Right lobe of liver (tissue), 4 donors: ENCODE data around the gene RALGPS1.

ENCODE experiments used
- POLR2A ChIP-seq: fragments of 450-650 bp; IDR thresholded peaks from one replicate; pipeline ENCODE4 v1.6.1; 2017; ENCODE audit warnings: antibody characterized with exemption, mild to moderate bottlenecking
- TF ChIP-seq, protein P1 (sequence below), 4 donors: fragments of 200-600 bp in 3 of 4; fragments of 450-650 bp in 1 of 4; IDR thresholded peaks; one replicate each; pipeline versions ENCODE4 v1.5.1 to v1.8.0; 2016 to 2022; ENCODE audit warnings: antibody characterized with exemption in 4 of 4, mild to moderate bottlenecking in 2 of 4
- donor health status: DM: no; HTN: no; CAD: no.
- donor health status: DM: no; HTN: no; CAD: no.
- donor health status: DM: no; HTN: yes; CAD: no.

DNA sequence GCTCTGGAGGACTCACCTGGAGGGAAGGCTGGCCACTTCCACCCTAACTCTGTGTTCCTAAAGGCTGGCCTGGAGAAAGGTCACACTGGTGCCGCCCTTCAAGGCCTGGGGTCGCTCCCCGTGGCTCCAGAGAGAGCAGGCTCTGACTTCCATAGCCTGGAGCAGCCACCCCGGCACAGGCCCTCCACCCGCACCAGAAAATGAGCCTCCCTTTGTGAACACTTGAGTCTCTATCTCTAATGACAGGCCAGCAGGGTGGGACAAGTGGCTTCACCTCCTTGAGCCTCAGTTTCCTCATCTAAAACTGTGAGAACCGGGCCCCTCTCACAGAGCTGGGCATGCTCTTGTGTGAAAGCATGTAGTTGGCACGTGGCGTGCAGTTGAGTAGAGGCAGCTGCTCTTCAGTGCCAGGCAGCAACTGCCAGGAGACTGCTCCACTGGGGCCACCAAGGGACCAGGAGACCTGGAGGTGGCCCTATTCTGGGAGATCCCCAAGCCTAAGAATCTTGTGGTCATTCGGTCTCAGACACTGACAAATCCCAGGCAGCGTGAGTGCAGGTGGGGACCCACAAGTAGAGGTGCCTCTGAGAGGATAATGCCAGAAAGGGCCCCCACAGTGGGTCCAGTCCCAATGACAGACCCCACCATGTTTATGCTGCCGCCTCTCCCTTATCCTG lies 293.3 kb downstream of the RALGPS1 start:
- TF ChIP-seq, protein P1, sequence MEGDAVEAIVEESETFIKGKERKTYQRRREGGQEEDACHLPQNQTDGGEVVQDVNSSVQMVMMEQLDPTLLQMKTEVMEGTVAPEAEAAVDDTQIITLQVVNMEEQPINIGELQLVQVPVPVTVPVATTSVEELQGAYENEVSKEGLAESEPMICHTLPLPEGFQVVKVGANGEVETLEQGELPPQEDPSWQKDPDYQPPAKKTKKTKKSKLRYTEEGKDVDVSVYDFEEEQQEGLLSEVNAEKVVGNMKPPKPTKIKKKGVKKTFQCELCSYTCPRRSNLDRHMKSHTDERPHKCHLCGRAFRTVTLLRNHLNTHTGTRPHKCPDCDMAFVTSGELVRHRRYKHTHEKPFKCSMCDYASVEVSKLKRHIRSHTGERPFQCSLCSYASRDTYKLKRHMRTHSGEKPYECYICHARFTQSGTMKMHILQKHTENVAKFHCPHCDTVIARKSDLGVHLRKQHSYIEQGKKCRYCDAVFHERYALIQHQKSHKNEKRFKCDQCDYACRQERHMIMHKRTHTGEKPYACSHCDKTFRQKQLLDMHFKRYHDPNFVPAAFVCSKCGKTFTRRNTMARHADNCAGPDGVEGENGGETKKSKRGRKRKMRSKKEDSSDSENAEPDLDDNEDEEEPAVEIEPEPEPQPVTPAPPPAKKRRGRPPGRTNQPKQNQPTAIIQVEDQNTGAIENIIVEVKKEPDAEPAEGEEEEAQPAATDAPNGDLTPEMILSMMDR (IDR thresholded peaks at IDR 0.05) = no peak
- no peak for TF ChIP-seq POLR2A
